T-helper 17 cell (primary cell): Measurements from ENCODE around the gene GPR42. TPM values are rescaled to one million over a fixed set of nuclear protein-coding genes. Genes with fewer than 3 reads are reported as not detected.

Source experiments
- ATAC-seq: fragments of 150-1000 bp; cut with Tn5 transposase; 2 replicates; pipeline ENCODE4 v1.10.0; 2021; ENCODE audit warnings: mild to moderate bottlenecking, moderate library complexity
- DNase-seq, 3 donors: peaks; one replicate each; pipeline versions ENCODE4 v3.0.0 to v3.0.0-alpha.2; 2020 to 2021
- H3K9me3 ChIP-seq: one replicate; pipeline ENCODE4 v1.7.0; 2013; ENCODE audit warnings: low read length, mild to moderate bottlenecking; ENCODE audit not compliant: control insufficient read depth, poor library complexity, severe bottlenecking
- H3K27ac Mint-ChIP-seq: one replicate; pipeline ENCODE4 v1.8.0; 2022; ENCODE audit warnings: mild to moderate bottlenecking, moderate library complexity, mixed read lengths
- H3K27me3 Mint-ChIP-seq: one replicate; pipeline ENCODE4 v1.8.0; 2022; ENCODE audit warnings: mixed read lengths
- H3K36me3 Mint-ChIP-seq: one replicate; pipeline ENCODE4 v1.8.0; 2022; ENCODE audit warnings: low read depth, mixed read lengths
- H3K4me1 Mint-ChIP-seq: one replicate; pipeline ENCODE4 v1.8.0; 2022; ENCODE audit warnings: mild to moderate bottlenecking, mixed read lengths
- H3K4me3 Mint-ChIP-seq: one replicate; pipeline ENCODE4 v1.8.0; 2022; ENCODE audit warnings: mild to moderate bottlenecking, moderate library complexity, mixed read lengths
- total RNA-seq, 4 donors: library from RNA in 2 of 4; stranded (reverse) in 2 of 4; gene quantifications; one replicate each; pipeline ENCODE4 v1.2.3 and lab custom pipeline; 2022 to 2026

Gene GPR42
- total RNA-seq, 2 donors from 2014 or later: 0.20 TPM; not detected in 1

- ATAC-seq (no peak), DNase-seq (no peak)
- Mint-ChIP-seq H3K27me3 (peaks cover 47% of the 10 kb centered on the region), H3K4me1 (peaks cover 7% of the 10 kb centered on the region), H3K36me3 (peaks cover 5% of the 10 kb centered on the region), H3K4me3 (no peak overlapping the region), H3K27ac (peak overlapping the region; percentile 75)
- no peaks in the 10 kb centered on the region for H3K9me3 ChIP-seq
Measured at GRCh38 chr19:35417713-35418534, 47.1 kb downstream of the GPR42 start.

GRCh38 chr19:35419046-35419445 lies 48.2 kb downstream of the GPR42 start:
- DNase-seq: no peak
- no peak overlapping the region for H3K27ac Mint-ChIP-seq
- H3K36me3 Mint-ChIP-seq: peaks cover 5% of the 10 kb centered on the region
- peaks cover 7% of the 10 kb centered on the region for H3K4me1 Mint-ChIP-seq
- H3K9me3 ChIP-seq: no peaks in the 10 kb centered on the region
- no peak overlapping the region for H3K4me3 Mint-ChIP-seq
- no peak for ATAC-seq
- H3K27me3 Mint-ChIP-seq: peaks cover 35% of the 10 kb centered on the region

- H3K27me3 Mint-ChIP-seq: peaks cover 29% of the 10 kb centered on the region
- ATAC-seq (no peak), DNase-seq (no peak)
- H3K9me3 ChIP-seq: no peaks in the 10 kb centered on the region
- H3K4me1 Mint-ChIP-seq: peaks cover 7% of the 10 kb centered on the region
- H3K36me3 Mint-ChIP-seq: peaks cover 5% of the 10 kb centered on the region
- H3K4me3 Mint-ChIP-seq: no peak overlapping the region
- H3K27ac Mint-ChIP-seq: no peak overlapping the region
Measured at GRCh38 chr19:35419805-35420204, 48.9 kb downstream of the GPR42 start.

GRCh38 chr19:35421362-35421761 lies 50.5 kb downstream of the GPR42 start:
- no peak overlapping the region for H3K4me3 Mint-ChIP-seq
- peaks cover 7% of the 10 kb centered on the region for H3K4me1 Mint-ChIP-seq
- peaks cover under 1% of the 10 kb centered on the region for H3K36me3 Mint-ChIP-seq
- H3K27me3 Mint-ChIP-seq: peaks cover 20% of the 10 kb centered on the region
- H3K27ac Mint-ChIP-seq: no peak overlapping the region
- ATAC-seq: no peak
- H3K9me3 ChIP-seq: no peaks in the 10 kb centered on the region
- no peak for DNase-seq

Other genes starting within 250 kb of the GPR42 start
- gene LGI4, start 236.0 kb upstream of the GPR42 start, total RNA-seq: under 1 TPM; 0.39 to 0.52 TPM
- gene FXYD1, start 232.2 kb upstream of the GPR42 start, total RNA-seq: 1 to 10 TPM; 1.8 to 4.7 TPM
- gene FXYD7, start 227.8 kb upstream of the GPR42 start, total RNA-seq: 10 to 100 TPM; 17.1 to 20.6 TPM
- 100 to 1,000 TPM; 533 to 557 TPM for gene FXYD5, start 216.3 kb upstream of the GPR42 start, total RNA-seq
- not detected for gene FAM187B, start 142.3 kb upstream of the GPR42 start, total RNA-seq
- gene LSR, start 122.1 kb upstream of the GPR42 start, total RNA-seq: 10 to 100 TPM; 42.6 to 44.5 TPM
- 100 to 1,000 TPM; 204 to 299 TPM for gene USF2, start 102.1 kb upstream of the GPR42 start, total RNA-seq
- gene HAMP, start 88.5 kb upstream of the GPR42 start, total RNA-seq: 1 to 10 TPM in 1 of 2 donors, under 1 TPM in 1; 0.55 to 2.8 TPM
- gene MAG, start 78.9 kb upstream of the GPR42 start, total RNA-seq: not detected
- 10 to 100 TPM in 1 of 2 donors, 1 to 10 TPM in 1; 1.3 to 36.1 TPM for gene CD22, start 41.9 kb upstream of the GPR42 start, total RNA-seq
- gene FFAR1, start 23.2 kb upstream of the GPR42 start, total RNA-seq: 1 to 10 TPM in 1 of 2 donors, not detected in 1; 1.4 TPM
- gene FFAR3, start 12.6 kb upstream of the GPR42 start, total RNA-seq: under 1 TPM; 0.70 to 0.78 TPM
- under 1 TPM; 0.16 to 0.55 TPM for gene FFAR2, start 77.2 kb downstream of the GPR42 start, total RNA-seq
- gene KRTDAP, start 119.4 kb downstream of the GPR42 start, total RNA-seq: not detected
- gene DMKN, start 142.6 kb downstream of the GPR42 start, total RNA-seq: not detected
- not detected for gene SBSN, start 157.2 kb downstream of the GPR42 start, total RNA-seq
- not detected for gene GAPDHS, start 162.4 kb downstream of the GPR42 start, total RNA-seq
- 10 to 100 TPM; 30.5 to 37.0 TPM for gene TMEM147, start 174.6 kb downstream of the GPR42 start, total RNA-seq
- gene ATP4A, start 192.6 kb downstream of the GPR42 start, total RNA-seq: not detected
- not detected for gene PMIS2, start 215.1 kb downstream of the GPR42 start, total RNA-seq
- 10 to 100 TPM; 24.0 to 27.0 TPM for gene HAUS5, start 241.7 kb downstream of the GPR42 start, total RNA-seq